Kidney tubule cell (primary cell): ENCODE results near the gene CCDC187.

Source experiments
- DNase-seq: peaks from one replicate; pipeline ENCODE4 v3.0.0-alpha.2; 2018; ENCODE audit warnings: low spot score

Gene CCDC187

DNA sequence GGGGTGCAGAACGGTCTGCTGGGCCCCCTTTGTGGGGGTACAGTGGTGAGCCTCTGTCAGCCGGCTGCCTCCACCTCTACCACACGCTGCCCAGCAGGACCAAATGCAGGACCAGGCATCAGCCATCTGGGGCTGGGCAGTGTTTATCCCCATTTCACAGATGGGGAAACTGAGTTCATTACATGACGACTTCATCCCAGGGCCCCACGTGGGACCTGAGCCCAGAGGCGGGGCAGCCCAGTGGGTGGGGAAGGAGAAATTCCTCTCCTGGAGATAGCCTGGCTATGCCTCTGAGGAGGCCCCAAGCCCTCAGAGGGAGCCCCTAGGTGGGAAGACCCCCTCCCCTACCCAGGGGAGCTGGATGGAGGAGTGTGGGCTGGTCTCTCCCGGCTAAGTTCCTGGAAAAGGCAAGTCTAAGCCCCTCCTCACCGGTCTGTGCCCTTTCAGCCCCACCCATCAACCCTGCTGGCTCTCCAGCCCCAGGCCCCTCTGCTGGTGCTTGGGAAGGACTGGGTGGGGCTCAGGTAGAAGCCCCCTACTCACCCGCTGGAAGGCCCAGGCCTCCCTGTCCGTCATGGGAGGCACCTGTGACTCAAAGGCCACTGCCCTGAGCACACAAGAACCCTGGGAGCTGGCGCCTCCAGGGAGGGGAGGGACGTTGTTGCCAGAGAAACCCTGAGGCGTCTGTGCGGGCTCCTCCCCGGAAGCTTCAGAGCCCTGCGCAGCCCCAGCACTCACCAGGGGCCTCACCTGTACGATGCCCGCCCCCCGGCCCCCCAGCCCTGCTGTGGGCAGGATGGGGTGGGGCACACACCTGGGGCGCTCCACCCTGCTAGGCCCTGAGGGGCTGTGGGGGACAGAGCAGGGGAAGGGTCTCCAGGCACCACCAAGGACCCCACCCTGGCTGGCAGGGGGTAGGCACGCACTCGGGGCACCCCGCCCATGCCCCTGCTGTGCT is 7.4 kb upstream of the CCDC187 start:
- peak; percentile 38 for DNase-seq

DNA sequence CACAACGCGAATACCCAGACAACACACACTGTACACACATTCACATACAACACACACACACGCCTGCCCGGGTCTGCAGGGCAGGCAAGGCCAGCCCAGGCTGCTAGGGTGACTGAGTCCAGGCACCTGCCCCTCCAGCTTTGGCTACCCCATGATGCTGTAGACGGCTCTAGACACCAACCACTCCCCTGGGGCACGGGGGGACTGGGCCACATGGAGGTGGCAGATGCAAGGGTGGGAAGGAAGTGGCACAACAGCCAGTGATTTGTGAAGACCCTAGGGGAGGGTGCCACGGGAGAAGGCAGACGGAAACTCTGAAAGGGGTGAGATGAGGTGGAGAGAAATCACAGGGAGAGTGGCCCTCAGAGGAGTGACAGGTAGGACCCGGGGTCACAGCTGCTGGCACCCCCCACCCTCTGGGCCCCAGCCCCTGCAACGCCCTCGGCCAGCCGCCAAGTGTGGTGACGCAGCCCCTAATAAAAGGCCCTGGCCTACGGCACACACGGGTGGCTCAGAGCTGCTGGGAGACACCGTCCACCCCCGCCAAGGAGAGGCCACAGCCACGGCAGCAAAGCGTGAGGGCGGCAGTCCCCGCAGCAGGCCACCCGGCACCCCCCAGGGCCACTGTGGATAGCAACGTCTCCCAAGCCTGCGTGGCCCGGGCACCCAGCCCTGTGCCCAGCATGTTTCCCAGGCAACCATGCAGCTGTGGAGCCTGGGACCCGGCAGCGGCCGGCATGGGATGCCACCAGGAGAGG is 6.6 kb upstream of the CCDC187 start:
- DNase-seq = no peak

DNA sequence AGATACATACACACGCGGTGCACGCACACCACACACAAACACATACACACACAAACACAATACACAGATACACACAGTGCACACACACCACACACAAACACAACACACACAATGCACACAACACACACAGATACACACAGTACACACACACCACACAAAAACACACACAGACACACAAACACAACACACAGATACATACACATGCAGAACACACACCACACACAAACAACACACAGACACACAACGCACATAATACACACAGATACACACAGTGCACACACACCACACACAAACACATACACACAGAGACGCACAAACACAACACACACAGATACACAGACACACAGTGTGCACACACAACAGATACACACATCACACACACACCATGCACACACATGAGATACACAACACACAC is 5.9 kb upstream of the CCDC187 start:
- DNase-seq = no peak

DNA sequence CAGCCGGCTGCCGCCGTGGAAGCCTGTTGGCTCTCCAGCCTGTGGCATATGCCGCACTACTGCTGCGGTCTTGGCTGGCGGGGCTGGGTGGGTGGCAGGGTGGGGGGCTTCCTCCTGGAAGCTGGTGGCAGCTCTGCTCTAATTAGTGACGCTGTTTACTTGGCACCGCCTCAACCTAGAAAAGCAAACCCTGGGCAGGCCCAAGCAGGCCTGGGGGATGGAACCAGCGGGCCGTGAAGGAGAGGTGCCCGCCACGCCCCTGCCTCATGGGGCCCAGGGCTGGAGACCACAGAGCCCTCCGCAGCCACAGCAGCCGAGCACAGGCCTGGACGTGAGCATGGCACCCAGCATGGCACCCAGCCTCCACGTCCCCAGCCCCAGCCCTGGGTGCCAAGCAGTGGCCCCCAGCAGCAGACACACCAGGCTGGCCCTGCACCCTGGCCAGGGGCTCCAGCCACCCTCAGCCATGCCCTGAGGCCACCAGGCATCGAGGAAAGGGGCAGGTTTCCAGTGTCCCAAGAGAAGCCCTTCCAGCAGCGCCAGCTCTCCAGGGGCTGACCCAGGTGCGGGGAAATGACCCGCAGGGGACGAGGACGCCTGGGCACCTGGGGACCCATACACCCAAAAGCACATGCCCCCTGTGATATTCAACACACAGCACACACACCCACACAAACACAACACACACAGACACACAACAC is 5.4 kb upstream of the CCDC187 start:
- peak; percentile 47 for DNase-seq

DNA sequence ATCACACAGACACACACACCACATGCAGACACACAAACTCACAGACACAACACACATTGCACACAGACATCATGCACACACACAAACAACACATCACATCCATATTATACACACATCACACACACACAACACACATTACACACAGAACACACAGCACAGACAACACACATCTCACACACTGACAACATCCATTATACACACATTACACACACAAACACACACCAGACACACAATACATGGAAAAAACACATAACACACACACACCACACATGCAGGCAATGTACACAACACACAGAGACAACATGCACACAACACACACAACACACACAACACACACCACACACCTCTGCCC is 4.8 kb upstream of the CCDC187 start:
- no peak for DNase-seq

DNA sequence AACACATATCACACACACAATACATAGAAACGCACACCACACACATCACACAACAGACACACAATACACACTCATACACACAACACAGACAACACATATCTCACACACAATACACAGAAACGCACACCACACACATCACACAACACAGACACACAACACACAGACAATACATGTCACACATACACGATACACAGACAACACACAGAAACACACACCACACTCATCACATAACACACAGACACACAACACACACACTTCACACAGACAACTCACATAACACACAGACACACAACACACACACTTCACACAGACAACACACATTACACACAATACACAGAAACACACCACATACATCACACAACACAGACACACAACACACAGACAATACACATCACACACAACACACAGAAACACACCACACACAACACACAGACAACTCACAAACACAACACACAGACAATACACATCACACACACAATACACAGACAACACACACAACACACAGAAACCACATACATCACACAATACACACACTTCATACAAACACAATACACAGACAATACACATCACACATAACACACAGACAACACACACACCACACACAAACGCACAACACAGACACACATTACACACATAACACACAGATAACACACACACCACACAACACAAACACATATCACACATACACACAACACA is 4.3 kb upstream of the CCDC187 start:
- no peak for DNase-seq

DNA sequence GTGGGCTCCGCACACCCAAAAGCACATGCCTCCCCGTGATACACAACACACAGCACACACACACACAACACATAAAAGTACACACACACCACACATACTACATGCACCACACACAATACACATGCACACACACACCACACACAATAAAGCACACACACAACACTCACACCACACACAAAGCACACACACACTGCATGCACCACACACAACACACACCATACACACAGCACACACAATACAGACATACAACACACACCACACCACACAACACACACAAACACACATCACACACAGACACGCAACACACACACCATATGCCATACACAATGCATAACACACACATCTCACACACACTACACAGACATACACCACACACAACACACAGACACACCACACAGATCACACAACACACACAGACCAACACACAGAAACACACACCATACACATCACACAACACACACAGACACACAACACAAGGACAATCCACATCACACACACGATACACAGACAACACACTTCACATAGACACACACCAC is 3.4 kb upstream of the CCDC187 start:
- DNase-seq = no peak

DNA sequence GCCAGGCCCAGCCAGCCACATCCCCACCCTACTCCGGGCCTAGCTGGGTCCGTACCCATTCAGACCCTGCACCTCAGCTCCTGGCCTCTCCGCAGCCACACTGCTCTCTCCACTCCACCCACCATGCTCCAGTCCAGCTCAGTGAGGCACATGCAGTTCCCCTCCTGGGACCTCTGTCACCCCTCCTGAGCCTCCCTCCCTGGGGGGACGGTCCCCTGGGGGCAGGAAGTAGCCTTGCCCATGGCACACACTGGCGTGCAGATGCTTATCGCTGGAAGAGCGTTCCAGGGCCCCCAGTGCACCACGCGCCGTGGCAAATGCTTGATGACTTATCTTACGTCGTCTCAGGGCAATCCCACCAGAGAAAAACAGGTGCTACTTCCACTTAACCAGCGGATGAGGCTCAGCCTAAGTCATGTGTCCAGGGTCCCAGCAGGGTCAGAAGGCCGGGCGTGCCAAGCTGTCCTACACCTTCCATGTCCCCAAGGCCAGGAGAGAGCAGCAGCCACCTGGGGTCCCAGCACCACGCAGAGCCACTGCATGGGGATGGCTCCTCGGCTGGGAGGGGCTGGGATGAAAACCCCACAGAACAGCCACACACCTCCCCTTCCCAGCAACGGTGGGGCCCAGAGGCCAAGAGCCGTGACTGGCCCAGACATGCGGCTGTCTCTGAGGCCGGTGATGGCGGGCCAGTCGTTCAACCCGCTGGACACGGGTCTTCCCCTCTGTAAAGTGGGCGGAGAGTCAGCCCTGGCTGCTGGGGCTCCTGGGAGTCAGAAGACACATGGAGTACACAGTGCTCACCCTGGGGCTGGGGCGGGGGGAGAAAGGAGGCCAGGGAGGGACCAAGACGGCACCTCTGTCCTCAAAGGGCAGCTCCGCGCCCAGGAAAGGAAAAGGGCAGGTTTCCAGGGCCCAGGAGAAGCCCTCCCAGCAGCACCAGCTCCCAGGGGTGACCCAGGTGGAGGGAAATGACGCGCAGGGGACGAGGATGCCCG is 2.6 kb upstream of the CCDC187 start:
- DNase-seq = no peak

DNA sequence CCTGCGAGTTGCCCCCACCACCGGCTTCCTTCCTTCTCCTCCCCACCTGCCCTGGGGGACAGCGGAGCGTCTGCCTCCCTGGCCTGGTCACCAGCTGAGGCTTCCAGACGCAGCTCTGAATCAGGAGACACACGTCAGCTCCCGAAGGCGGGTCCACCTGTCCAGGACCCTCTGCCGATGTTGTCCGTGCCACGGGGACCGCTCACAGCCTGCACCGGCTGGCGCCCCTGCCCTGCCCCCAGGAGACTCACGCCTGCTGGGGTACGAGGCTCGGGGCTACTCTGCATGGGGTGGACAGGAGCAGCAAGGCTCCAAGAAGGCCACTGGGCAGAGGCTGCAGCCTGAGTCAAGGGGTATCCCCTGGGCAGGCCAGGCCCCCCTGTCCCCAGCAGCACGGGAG is 1.9 kb upstream of the CCDC187 start:
- no peak for DNase-seq

DNA sequence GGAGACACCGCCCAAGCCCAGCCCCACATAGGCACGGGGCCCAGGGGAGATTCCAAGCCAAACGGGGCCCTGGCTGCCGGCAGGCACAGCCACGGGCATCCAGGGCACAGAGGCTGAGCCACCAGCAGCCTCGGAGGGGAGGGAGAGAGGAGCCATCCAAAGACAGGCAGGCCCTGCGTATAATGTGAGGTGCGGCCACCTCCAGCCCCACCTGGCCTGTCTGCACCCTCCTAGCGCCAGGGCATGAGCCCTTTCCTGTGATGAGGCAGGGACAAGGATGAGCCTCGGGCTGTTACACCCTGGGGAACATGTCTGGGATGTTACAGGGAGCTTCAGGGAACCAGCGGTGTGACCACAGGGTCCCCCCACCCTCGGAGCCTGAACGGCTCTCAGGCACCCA is 1.1 kb upstream of the CCDC187 start:
- no peak for DNase-seq

DNA sequence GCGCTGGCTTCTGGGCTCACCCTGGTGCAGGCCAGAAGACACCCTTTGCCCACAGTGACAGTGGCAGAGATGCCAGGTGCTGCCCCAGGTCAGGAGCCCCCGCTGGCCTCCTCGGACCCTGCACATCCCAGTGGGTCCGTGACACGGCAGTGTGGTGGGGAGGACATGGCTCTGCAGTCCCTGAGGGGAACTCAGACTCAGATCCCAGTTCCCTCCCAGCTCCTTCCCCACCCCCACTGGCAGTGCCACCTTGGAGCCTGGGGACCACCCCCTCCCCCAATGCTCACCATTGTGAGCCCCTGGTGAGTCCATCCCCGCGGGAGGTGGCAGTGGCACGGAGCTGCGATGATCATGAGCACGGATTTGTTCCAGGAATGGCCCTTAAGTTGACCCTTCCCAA is 562 bp upstream of the CCDC187 start:
- DNase-seq = no peak

DNA sequence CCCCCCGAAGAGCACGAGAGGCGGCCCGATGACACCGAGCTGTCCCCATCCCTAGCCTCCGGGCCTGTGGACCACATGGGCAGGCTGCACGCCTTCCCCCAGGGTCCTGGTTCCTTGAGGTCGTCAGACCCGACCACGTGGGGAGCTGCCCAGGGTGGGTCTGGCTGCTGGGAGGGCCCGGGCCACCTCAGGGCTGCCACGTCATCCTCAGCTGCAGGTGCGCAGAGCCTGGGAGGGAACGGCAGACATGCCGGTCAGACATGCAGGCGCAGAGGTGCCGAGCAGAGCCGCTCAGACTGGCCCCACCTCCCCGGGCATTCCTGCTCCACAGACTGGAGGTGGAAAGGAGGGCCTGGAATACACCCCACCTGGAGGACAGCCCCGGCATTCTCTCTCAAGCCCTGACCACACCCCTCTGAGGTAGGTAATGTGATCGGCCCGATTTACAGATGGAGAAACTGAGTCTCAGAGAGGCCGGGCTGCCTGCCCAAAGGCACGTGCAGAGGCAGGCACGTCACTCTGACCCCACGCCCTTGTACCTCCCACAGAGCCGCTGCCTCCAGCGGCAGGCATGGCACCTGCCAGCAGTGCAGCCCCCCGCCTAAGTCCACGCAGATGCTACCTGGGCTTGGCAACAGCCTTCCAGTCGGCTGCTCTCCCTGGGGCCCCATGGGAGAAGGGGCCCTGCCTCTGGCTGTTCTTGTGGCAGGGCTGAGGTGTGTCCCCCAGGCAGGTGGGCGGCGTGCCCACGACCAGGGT is 649 bp downstream of the CCDC187 start:
- no peak for DNase-seq

DNA sequence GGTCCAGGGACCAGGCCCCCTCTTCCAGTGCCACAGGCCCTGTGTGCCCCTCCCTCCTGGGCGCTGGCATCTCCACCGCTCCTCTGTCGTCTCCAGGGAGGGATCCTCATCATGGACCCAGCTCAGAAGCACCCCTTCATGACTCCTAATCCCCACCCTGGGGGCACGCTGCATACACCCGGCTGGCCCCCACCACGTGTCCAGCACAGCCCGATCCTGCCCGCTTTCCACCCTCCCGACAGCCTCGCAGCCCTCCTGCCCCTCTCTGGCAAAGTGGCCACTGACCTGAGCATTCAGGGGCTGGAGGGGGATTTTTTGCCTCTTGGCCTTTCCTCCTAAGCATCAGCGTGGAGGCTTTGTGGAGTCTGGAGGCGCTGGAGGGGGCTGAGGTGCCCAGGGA is 1.4 kb downstream of the CCDC187 start:
- no peak for DNase-seq

DNA sequence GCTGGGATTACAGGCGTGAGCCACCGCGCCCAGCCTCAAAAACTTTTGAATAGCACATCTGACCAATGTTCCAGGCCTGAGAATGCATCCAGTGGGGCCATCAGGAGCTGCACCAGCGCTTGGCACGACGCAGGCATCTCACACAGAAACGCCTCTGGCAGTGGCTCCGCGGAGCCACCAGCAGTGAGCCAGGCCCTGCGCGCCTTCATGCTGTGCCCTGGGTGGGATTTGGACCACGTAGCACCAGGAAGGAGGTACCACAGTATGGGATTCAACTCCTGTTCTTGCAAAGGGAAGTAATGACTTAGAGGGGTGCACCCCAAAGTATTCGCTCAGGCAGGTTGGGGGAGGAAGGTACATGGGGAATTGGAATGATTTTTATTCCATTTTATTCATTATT is 3.0 kb downstream of the CCDC187 start:
- DNase-seq = no peak

DNA sequence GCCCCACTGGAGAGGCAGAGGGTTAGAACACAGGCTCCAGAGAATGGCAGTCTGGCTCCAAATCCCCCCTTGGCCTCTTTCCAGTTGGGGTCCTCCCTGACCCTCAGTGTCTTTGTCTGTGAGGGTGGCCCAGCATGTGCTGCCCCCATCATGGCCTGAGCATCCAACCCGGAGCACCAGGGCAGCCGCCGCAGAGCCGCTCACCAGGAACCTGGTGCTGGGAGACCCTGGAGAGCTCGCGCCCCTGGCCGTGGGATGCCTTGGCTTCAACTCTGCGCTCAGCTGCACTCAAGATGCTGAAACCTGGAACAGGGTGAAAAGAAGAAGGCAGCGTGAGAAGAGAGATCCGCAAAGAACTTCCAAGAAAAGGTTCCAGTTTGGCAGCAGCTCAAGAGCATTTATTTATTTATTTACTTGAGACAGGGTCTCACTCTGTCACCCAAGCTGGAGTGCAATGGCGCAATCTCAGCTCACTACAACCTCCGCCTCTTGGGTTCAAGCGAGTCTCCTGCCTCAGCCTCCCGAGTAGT is 3.8 kb downstream of the CCDC187 start:
- DNase-seq = no peak

DNA sequence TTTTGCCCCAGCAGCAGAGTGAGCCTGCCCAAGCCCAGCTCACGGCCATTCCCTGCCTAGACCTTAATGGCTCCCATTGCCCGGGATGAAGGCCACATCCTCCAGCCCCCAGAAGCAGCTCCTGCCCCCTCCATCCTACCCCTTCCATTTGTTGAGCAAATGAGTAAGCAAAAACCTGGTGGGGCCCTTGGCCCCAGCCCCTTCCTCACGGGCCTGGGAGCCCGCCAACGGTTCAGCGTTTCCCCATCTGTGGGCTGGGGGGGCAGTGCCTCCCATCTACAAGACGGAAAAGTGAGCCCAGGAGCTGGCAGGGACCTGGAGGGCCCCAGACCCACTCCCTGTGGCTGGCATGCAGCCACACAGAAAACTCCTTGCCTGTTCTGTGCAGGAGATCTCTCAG is 4.4 kb downstream of the CCDC187 start:
- no peak for DNase-seq

DNA sequence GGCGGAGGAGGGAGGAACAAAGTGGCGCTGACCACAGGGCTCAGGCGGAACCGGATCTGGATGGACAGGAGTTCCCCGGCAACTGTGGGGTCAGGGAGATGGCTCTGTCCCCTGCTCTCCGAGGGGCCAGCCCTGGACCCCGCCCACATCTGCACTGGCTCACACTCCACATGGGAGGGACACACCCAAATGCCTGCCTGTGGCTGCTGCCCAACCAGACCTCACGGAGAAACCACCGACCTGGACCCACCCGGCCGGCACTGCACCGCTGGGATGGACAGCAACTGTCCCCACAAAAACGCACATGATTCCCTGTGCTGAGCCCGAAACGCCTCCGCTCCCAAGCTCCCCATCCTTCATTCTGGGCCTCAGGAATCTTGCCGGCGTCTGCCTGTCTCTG is 4.8 kb downstream of the CCDC187 start:
- no peak for DNase-seq

DNA sequence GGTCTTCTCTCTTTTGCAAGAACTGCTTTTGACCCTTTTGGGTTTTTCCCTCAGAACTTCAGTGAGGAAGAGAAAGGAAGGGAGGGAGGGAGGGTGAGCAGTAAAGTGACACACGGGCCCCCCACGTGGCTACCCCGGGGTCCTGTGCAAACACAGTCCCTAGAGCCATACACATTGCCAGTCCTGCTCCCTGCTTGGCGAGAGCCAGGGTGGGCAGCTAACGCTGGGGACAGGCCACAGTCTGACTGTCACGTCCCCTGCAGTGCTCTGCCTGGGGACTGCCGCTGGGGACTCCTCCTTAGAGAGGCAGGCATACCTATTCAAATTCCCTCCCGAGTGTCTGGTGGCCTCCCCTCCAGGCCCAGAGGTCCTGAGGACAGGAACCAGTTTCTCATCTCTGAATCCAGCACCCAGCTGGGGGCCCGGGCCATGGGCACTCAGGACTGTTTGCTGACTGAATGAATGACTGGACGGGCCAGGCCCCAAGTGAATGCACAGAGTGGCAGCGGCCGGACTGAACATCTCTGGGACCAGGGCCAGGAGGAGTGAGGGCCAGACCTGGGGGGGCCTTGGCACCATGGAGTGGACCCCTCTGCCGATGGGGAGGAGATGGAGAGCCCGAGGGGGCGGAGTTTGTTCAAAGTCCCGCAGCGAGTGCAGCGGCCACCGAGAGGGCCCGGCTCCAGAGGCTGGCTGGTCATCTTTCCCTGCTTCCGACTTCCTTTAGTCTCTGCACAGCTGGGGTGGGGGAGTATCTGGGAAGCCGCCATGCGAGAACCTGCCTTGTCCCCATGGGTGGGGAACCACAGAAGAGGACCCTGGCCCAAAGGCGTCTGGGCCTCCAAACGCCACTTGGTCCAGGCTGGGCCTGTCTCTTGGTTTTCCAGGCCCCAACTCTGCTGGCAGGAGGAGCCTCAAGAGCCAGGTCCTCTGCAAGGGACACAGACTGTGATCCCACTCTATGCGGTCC is 5.8 kb downstream of the CCDC187 start:
- no peak for DNase-seq
